SK-N-MC (cell line): ENCODE data around the gene MAN1C1.

ENCODE experiments used
- DNase-seq: peaks from one replicate; pipeline ENCODE4 v3.0.0-alpha.2; 2011; ENCODE audit warnings: low read depth, low spot score
- H3K27ac ChIP-seq: fragments of 200-600 bp; sonication (generic); 2 replicates; pipeline ENCODE4 v1.5.1; 2016; ENCODE audit warnings: mixed run types
- H3K36me3 ChIP-seq: fragments of 200-600 bp; sonication (generic); 2 replicates; pipeline ENCODE4 v1.6.1; 2017; ENCODE audit warnings: antibody characterized with exemption, low read length, mixed read lengths; ENCODE audit not compliant: insufficient read depth
- H3K4me3 ChIP-seq: fragments of 200-600 bp; sonication (generic); 2 replicates; pipeline ENCODE4 v1.5.1; 2016
- H3K9ac ChIP-seq: fragments of 200-600 bp; sonication (generic); 2 replicates; pipeline ENCODE4 v1.8.0; 2017; ENCODE audit warnings: mixed run types, mixed read lengths; ENCODE audit not compliant: insufficient read length
- H3K9me3 ChIP-seq: fragments of 200-600 bp; sonication (generic); 2 replicates; pipeline ENCODE4 v1.6.1; 2017; ENCODE audit warnings: low read depth, mild to moderate bottlenecking, antibody characterized with exemption, low read length, moderate library complexity, mixed read lengths
- EZH2 ChIP-seq: fragments of 200-600 bp; sonication (generic); IDR thresholded peaks from one replicate; pipeline ENCODE4 v1.6.1; 2017; ENCODE audit warnings: antibody characterized with exemption
- FOXP2 ChIP-seq: optimal IDR thresholded peaks from 2 replicates; pipeline ENCODE3; 2011; ENCODE audit warnings: mild to moderate bottlenecking, moderate library complexity; ENCODE audit not compliant: insufficient read depth; ENCODE audit errors: extremely low read length, control extremely low read depth
- POLR2AphosphoS5 ChIP-seq: IDR thresholded peaks from 2 replicates; pipeline ENCODE4 v1.6.1; 2012; ENCODE audit warnings: mild to moderate bottlenecking, low read depth, low read length, borderline replicate concordance

Gene MAN1C1

DNA sequence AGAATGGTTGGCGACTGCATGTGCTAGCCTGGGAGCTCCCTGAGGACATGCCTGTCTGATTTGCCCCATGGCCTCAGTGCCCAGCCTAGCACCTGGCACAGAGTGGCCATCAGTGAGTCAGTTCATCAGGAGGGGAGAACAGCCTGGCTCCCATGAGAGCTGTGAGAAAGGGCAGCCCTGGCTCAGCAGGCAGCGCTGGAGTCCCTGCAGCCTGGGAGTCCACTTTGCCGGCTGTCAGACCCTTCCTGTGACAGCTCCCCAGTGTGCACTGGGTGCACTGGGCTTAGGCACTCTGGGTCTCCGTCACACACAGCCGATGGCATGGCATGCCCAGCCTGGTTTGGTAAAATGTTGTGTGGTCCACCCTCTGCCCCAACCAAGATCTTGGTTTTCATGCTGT, 44.5 kb upstream of the MAN1C1 start:
- no peak overlapping the region for H3K9ac ChIP-seq
- TF ChIP-seq FOXP2 (no peak), EZH2 (no peak), POLR2AphosphoS5 (no peak)

DNA sequence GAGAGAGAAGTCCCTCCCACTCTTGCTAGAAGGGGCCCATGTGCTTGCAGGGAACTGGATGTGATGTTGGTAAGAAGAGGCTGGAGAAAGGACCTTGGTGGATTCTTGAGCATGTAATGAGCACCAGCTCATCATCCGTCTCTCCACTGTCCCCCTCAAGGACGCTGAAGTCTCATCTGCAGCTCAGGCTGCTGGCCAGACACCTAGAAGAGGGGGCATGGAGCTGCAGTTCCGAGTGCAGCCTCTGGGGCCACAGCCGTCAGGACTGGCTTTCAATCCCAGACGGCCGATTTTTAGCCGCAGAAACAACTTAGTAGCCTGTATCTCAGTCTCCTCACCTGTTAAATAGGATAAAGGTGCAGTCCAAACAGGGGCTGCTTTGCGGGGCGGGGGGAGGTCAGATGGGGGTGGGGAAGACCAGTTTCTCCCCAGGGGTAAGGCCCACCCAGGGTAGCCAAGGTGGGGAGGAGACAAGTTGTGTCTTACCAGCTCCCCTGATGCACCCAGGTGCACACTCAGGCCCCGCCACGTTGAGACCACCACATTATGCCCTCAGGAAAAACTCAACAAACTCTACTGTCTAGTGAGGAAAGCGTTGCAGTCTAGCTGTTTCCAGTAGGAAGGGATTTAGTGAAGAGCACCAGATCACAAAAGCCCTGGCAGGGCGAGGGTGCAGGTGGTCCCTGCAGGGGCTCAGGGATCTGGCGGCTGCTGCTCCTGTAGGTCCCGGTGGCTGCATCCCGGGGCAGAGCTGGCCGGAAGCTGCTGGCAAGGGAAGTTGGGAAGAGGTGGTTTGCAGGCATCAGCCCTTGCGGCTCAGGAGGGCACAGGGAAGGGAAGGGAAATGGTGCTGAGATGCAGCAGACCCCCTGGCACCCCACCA, 43.6 kb upstream of the MAN1C1 start:
- H3K9ac ChIP-seq = no peak overlapping the region
- DNase-seq = no peak
- TF ChIP-seq POLR2AphosphoS5 = no peak
- TF ChIP-seq EZH2 = no peak
- TF ChIP-seq FOXP2 = no peak

More for the DNA sequence above, 44.5 kb upstream of the MAN1C1 start:
- no peaks in the 10 kb centered on the region for H3K36me3 ChIP-seq
- no peak overlapping the region for H3K27ac ChIP-seq
- DNase-seq = no peak
- H3K9me3 ChIP-seq = no peaks in the 10 kb centered on the region
- no peak overlapping the region for H3K4me3 ChIP-seq

DNA sequence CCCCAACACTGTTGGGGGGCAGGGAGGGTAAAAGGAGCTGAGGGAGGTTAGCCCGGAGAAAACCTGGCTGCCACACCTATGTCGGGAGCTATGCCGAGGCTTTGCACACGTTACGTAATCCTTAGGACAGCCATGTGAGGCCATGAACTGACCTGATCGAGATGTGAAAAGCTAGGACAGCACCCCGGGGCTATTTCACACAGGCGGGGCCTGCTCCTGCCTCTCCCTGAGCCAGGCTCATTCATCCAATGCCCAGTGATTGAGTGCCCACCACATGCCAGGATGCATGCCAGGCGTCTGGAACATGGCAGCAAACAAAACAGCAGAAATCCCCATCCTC, 43.0 kb upstream of the MAN1C1 start:
- DNase-seq = no peak

More for the DNA sequence above, 43.6 kb upstream of the MAN1C1 start:
- Histone ChIP-seq H3K36me3 (no peaks in the 10 kb centered on the region), H3K9me3 (no peaks in the 10 kb centered on the region), H3K4me3 (no peak overlapping the region), H3K27ac (no peak overlapping the region)

DNA sequence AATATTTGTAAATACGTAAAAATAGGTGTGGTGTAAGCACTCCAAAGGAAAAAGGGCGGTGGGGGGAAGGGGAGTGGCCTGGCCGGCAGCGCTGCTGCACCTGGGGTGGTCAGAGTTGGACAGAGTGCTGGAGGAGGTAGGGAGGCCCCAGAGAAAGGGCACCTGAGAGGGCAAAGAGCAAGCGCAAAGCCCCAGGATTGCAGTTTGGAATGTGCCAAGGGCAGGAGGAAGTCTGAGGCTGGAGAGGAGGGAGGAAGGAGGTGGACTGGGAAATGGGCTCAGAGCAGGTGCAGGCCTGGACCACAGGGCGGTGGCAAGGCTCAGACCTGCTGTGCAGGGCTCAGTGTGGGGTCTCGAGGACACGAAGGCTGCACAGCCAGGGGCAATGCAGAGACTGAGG, 42.6 kb upstream of the MAN1C1 start:
- no peak for DNase-seq
- TF ChIP-seq FOXP2 (no peak), POLR2AphosphoS5 (no peak), EZH2 (no peak)
- no peak overlapping the region for H3K27ac ChIP-seq

More for the DNA sequence above, 43.0 kb upstream of the MAN1C1 start:
- Histone ChIP-seq H3K27ac (no peak overlapping the region), H3K9ac (no peak overlapping the region), H3K4me3 (no peak overlapping the region), H3K9me3 (no peaks in the 10 kb centered on the region), H3K36me3 (no peaks in the 10 kb centered on the region)
- TF ChIP-seq FOXP2 (no peak), POLR2AphosphoS5 (no peak), EZH2 (no peak)

DNA sequence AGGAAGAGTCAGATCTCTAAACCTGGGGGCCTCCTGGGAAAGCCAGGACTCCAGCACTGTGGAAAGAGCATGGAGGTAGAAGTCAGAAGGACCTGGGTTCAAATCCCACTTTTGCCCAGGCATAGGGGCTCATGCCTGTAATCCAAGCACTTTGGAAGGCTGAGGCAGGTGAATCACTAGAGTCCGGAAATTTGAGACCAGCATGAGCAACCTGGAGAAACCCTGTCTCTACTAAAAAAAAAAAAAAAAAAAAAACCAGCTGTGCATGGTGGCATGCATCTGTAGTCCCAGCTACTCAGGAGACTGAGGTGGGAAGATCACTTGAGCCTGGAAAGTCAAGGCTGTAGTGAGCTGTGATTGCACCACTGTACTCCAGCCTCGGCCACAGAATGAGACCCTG, 41.4 kb upstream of the MAN1C1 start:
- TF ChIP-seq FOXP2 (no peak), POLR2AphosphoS5 (no peak), EZH2 (no peak)
- Histone ChIP-seq H3K9me3 (no peaks in the 10 kb centered on the region), H3K9ac (no peak overlapping the region), H3K27ac (no peak overlapping the region), H3K36me3 (no peaks in the 10 kb centered on the region), H3K4me3 (no peak overlapping the region)
- DNase-seq = no peak

More for the DNA sequence above, 42.6 kb upstream of the MAN1C1 start:
- no peaks in the 10 kb centered on the region for H3K9me3 ChIP-seq
- no peak overlapping the region for H3K9ac ChIP-seq
- H3K36me3 ChIP-seq = no peaks in the 10 kb centered on the region
- no peak overlapping the region for H3K4me3 ChIP-seq

DNA sequence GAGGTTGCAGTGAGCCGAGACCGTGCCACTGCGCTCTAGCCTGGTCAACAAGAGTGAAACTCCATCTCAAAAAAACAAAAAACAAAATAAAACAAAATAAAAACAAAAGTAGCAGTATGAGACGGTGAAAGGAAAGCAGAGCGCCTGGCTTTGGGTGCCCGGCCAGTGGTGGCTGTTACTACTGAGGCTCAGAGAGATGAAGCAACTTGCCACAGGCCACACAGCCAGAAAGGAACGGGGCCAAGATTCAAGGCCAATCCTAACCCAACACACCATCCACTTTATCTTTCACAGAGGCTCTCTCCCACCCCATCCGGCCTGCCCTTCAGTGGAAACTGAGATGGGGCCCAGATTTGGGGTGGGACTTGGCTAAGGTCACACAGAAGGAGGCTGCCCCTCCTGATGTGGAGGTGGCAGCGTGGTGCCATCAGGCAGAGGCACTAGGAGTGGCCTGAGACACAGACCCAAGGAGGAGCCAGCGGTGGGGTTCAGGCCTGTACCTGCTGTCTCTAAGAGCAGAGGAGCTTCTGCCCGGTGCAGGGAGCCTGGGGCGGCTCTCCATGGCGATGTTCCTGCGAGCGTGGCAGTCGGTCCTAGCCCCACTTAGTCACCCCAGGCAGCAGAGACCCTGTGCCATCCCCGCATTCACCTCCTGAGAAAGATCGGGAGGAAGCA, 40.0 kb upstream of the MAN1C1 start:
- no peak overlapping the region for H3K4me3 ChIP-seq
- DNase-seq = no peak
- H3K9me3 ChIP-seq = no peaks in the 10 kb centered on the region
- no peaks in the 10 kb centered on the region for H3K36me3 ChIP-seq
- no peak overlapping the region for H3K9ac ChIP-seq
- TF ChIP-seq POLR2AphosphoS5 = no peak
- no peak for TF ChIP-seq FOXP2
- TF ChIP-seq EZH2 = no peak
- H3K27ac ChIP-seq = no peak overlapping the region

DNA sequence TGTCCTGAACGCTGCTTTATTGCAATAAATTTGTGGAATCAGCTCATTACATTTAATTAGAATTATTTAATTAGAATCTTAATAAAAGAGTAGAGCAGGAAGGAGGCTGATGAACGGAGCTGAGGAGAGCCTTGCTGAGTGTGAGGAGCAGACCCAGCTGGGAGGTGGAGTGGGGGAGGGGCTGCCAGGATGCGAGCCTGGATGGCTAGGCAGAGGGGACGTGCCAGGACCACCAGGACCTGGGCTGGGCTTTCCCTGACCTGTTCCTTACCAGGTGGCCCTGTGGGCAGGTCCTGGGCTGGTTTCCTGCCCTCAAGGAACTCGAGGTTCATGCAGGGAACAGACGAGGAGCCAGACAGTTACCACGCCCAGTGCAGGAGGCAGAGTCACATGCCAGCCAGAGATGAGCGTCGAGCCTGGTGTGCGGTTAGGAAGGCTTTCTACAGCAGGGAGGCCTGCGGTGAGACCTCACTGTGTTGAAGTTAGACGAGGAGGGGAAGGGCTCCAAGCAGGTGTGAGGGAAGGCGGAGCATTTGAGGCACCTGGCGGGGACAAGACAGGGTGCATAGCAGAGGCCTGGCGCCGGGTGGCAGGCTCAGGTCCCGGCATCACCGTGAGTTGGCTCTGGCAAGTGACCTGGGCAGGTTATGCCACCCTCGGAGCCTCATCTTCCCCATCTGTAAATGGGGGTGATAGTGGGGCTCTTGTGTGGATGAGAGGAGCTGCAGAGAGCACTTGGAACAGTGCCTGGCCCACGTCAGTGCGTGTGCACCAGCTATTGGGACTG, 39.3 kb upstream of the MAN1C1 start:
- Histone ChIP-seq H3K9ac (no peak overlapping the region), H3K27ac (no peak overlapping the region), H3K36me3 (no peaks in the 10 kb centered on the region), H3K4me3 (no peak overlapping the region), H3K9me3 (no peaks in the 10 kb centered on the region)
- TF ChIP-seq FOXP2 (no peak), EZH2 (no peak), POLR2AphosphoS5 (no peak)
- DNase-seq = no peak
